ENCODE results near the gene NDOR1.

- TF ChIP-seq, protein P1, sequence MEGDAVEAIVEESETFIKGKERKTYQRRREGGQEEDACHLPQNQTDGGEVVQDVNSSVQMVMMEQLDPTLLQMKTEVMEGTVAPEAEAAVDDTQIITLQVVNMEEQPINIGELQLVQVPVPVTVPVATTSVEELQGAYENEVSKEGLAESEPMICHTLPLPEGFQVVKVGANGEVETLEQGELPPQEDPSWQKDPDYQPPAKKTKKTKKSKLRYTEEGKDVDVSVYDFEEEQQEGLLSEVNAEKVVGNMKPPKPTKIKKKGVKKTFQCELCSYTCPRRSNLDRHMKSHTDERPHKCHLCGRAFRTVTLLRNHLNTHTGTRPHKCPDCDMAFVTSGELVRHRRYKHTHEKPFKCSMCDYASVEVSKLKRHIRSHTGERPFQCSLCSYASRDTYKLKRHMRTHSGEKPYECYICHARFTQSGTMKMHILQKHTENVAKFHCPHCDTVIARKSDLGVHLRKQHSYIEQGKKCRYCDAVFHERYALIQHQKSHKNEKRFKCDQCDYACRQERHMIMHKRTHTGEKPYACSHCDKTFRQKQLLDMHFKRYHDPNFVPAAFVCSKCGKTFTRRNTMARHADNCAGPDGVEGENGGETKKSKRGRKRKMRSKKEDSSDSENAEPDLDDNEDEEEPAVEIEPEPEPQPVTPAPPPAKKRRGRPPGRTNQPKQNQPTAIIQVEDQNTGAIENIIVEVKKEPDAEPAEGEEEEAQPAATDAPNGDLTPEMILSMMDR (conservative IDR thresholded peaks at IDR 0.05 in 1 of 2, IDR thresholded peaks at IDR 0.05 in 1 of 2; ENCODE audit: extremely low read depth in 1 of 2, insufficient read depth in 1 of 2, low read depth in 1 of 2, low read length in 2 of 2), result no peak
- TF ChIP-seq EZH2 (IDR thresholded peaks at IDR 0.05; ENCODE audit: borderline replicate concordance, low read length), result no peak
These were observed 32.4 kb upstream of the NDOR1 start for GRCh38 chr9:137172901-137173795.
